Neural cell (in vitro differentiated cells): ENCODE measurements around the gene CILP. TPM values are rescaled to one million over a fixed set of nuclear protein-coding genes. Genes with fewer than 3 reads are reported as not detected.

Source experiments
- H2AFZ ChIP-seq: fragments of 200-600, 300-800 bp; sonication (generic), shearing (Covaris generic); 2 replicates; pipeline ENCODE4 v1.6.0; 2014; ENCODE audit warnings: low read depth, mild to moderate bottlenecking, antibody characterized with exemption, low read length, moderate library complexity
- H3F3A ChIP-seq: fragments of 200-600 bp; shearing (Covaris generic); 2 replicates; pipeline ENCODE4 v1.6.1; 2016; ENCODE audit warnings: mild to moderate bottlenecking, moderate library complexity, mixed read lengths, antibody characterized with exemption, low read length; ENCODE audit not compliant: insufficient read depth, poor library complexity, severe bottlenecking
- H3K27ac ChIP-seq: fragments of 200-600, 300-800 bp; sonication (generic), shearing (Covaris generic); 2 replicates; pipeline ENCODE4 v1.5.1; 2014; ENCODE audit warnings: mild to moderate bottlenecking, low read length, moderate library complexity
- H3K27me3 ChIP-seq: fragments of 300-800, 200-600 bp; sonication (generic), shearing (Covaris generic); 2 replicates; pipeline ENCODE4 v1.6.0; 2014; ENCODE audit warnings: mild to moderate bottlenecking, low read depth, low read length, moderate library complexity; ENCODE audit not compliant: insufficient read depth
- H3K36me3 ChIP-seq: fragments of 300-800, 200-600 bp; sonication (generic), shearing (Covaris generic); 2 replicates; pipeline ENCODE4 v1.5.1; 2014; ENCODE audit warnings: mild to moderate bottlenecking, antibody characterized with exemption, low read length, moderate library complexity; ENCODE audit not compliant: insufficient read depth
- H3K4me2 ChIP-seq: fragments of 300-800, 200-600 bp; sonication (generic), shearing (Covaris generic); 2 replicates; pipeline ENCODE4 v1.6.0; 2014; ENCODE audit warnings: mild to moderate bottlenecking, low read length
- H3K4me3 ChIP-seq: fragments of 300-800, 200-600 bp; sonication (generic), shearing (Covaris generic); 2 replicates; pipeline ENCODE4 v1.5.1; 2014; ENCODE audit warnings: mild to moderate bottlenecking, low read length, moderate library complexity
- H3K79me2 ChIP-seq: fragments of 200-600 bp; shearing (Covaris generic); replicated peaks from 2 replicates; pipeline ENCODE4 v1.6.0; 2014; ENCODE audit warnings: mild to moderate bottlenecking, low read length, moderate library complexity; ENCODE audit not compliant: insufficient read depth
- H3K9ac ChIP-seq: fragments of 300-800, 200-600 bp; sonication (generic), shearing (Covaris generic); 2 replicates; pipeline ENCODE4 v1.6.1; 2016; ENCODE audit warnings: mild to moderate bottlenecking, low read length, mixed read lengths
- H3K9me2 ChIP-seq: fragments of 200-600 bp; shearing (Covaris generic); 2 replicates; pipeline ENCODE4 v1.6.1; 2016; ENCODE audit warnings: mild to moderate bottlenecking, low read length, mixed read lengths; ENCODE audit not compliant: insufficient read depth
- H3K9me3 ChIP-seq: fragments of 200-600, 300-800 bp; sonication (generic), shearing (Covaris generic); 2 replicates; pipeline ENCODE4 v1.6.1; 2016; ENCODE audit warnings: mild to moderate bottlenecking, mixed run types, low read length, moderate library complexity, mixed read lengths
- H4K20me1 ChIP-seq: fragments of 200-600 bp; shearing (Covaris generic); 2 replicates; pipeline ENCODE4 v1.6.1; 2016; ENCODE audit warnings: mild to moderate bottlenecking, mixed run types; ENCODE audit not compliant: insufficient read depth
- EP300 ChIP-seq: fragments of 450-650 bp; conservative IDR thresholded peaks from 2 replicates; pipeline ENCODE4 v1.6.1; 2014; ENCODE audit warnings: antibody characterized with exemption, mild to moderate bottlenecking, moderate library complexity; ENCODE audit not compliant: poor library complexity, severe bottlenecking
- EZH2 ChIP-seq: fragments of 200-600, 300-800 bp; shearing (Covaris generic), sonication (generic); IDR thresholded peaks from 2 replicates; pipeline ENCODE4 v1.6.1; 2014; ENCODE audit warnings: antibody characterized with exemption, low read length, borderline replicate concordance, mild to moderate bottlenecking; ENCODE audit not compliant: insufficient read depth, poor library complexity, severe bottlenecking
- MXI1 ChIP-seq: fragments of 450-650 bp; conservative IDR thresholded peaks from 2 replicates; pipeline ENCODE4 v1.6.1; 2014; ENCODE audit warnings: antibody characterized with exemption, mild to moderate bottlenecking; ENCODE audit not compliant: poor library complexity, severe bottlenecking
- POLR2AphosphoS5 ChIP-seq: IDR thresholded peaks from 2 replicates; pipeline ENCODE4 v1.6.1; 2012
- RAD21 ChIP-seq: fragments of 450-650 bp; conservative IDR thresholded peaks from 2 replicates; pipeline ENCODE4 v1.6.1; 2014; ENCODE audit warnings: antibody characterized with exemption, mild to moderate bottlenecking, moderate library complexity
- REST ChIP-seq: IDR thresholded peaks from 2 replicates; pipeline ENCODE4 v1.6.1; 2012; ENCODE audit warnings: borderline replicate concordance
- SMC3 ChIP-seq: fragments of 450-650 bp; conservative IDR thresholded peaks from 2 replicates; pipeline ENCODE4 v1.6.1; 2014; ENCODE audit warnings: antibody characterized with exemption, mild to moderate bottlenecking, moderate library complexity; ENCODE audit not compliant: poor library complexity
- TAF1 ChIP-seq: IDR thresholded peaks from 2 replicates; pipeline ENCODE4 v1.6.1; 2012; ENCODE audit warnings: low read depth
- polyA minus RNA-seq: library from RNA; depleted of rRNA, polyadenylated mRNA; stranded (reverse); fragments of >200 nt; gene quantifications from 2 replicates; pipeline ENCODE4 v1.2.3, GENCODE V29; 2014
- polyA plus RNA-seq: library from polyadenylated mRNA; depleted of rRNA; stranded (reverse); fragments of >200 nt; gene quantifications from 2 replicates; pipeline ENCODE4 v1.2.3, GENCODE V29; 2014
- TF ChIP-seq, protein P1 (sequence below): fragments of 450-650 bp; IDR thresholded peaks from 2 replicates; pipeline ENCODE4 v1.5.1; 2014; ENCODE audit warnings: antibody characterized with exemption, mild to moderate bottlenecking, moderate library complexity; ENCODE audit not compliant: poor library complexity, severe bottlenecking

The CILP gene
- polyA plus RNA-seq (1.4 and 1.6 TPM in 2 replicates), polyA minus RNA-seq (0.69 and 0.73 TPM in 2 replicates)

DNA sequence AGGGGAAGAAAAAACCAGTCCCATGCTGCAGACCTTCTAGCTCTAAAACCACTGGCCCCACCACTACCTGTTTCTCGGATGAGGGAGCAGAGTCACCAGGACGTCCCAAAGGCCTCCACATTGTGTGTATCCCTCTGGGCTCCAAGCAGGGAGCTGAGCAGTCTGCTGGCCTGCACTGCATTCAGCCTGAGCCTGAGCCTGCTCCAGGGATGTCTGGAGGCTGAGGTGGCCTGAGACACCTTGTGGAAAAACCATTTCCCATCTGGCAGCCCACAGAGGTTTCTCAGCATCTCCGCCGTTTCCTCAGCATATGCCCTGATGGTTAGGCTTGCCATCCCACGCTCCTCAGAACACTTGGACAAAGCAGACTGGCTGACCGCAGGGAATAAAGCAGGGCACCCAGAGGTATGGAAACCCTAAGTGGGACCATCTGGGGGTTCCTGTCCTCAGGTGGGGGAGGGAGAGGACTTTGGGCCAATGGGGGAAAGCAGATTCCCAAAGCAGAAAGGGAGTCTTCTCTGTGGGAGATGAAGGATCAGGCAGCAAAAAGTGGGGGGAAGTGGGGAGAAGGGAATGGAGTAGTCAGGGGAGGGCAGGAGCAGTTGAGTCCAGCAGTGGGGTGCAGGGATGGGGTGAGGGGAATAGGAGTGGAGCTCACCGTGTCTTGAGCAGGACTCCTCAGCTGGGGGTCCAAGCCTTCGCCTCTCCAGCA, at the start of gene CILP:
TSS of gene CILP (minus strand) at position 704 of the 712 bp plus-strand sequence. CDS start 1,718 bp downstream, outside the sequence.
- no peaks in the 10 kb centered on the region for H3F3A ChIP-seq
- H3K4me2 ChIP-seq, result no peak within 1 kb of the TSS
- no peak within 1 kb of the TSS for H3K27ac ChIP-seq
- H3K27me3 ChIP-seq, result no peaks in the 10 kb centered on the region
- H2AFZ ChIP-seq, result no peak within 1 kb of the TSS
- TF ChIP-seq EP300 (no peak), SMC3 (no peak), MXI1 (no peak)
- H3K9me2 ChIP-seq, result no peaks in the 10 kb centered on the region
- H3K9ac ChIP-seq, result no peak within 1 kb of the TSS
- H4K20me1 ChIP-seq, result no peaks in the 10 kb centered on the region
- H3K9me3 ChIP-seq, result no peaks in the 10 kb centered on the region
- H3K79me2 ChIP-seq, result no peaks in the 10 kb centered on the region
- no peak within 1 kb of the TSS for H3K4me3 ChIP-seq
- H3K36me3 ChIP-seq, result no peaks in the 10 kb centered on the region

GRCh38 chr15:65260968-65261367, 49.7 kb upstream of the CILP start:
- Histone ChIP-seq H3K79me2 (no peaks in the 10 kb centered on the region), H2AFZ (no peak overlapping the region), H3K4me2 (no peak overlapping the region), H4K20me1 (no peaks in the 10 kb centered on the region), H3K9ac (no peak overlapping the region), H3K27ac (no peak overlapping the region), H3K4me3 (no peak overlapping the region), H3K9me3 (no peaks in the 10 kb centered on the region), H3K27me3 (no peaks in the 10 kb centered on the region), H3F3A (no peaks in the 10 kb centered on the region), H3K9me2 (no peaks in the 10 kb centered on the region), H3K36me3 (peaks cover 6% of the 10 kb centered on the region)
- TF ChIP-seq EZH2 (no peak), REST (no peak), RAD21 (no peak), POLR2AphosphoS5 (no peak), MXI1 (no peak), EP300 (no peak), SMC3 (no peak), TAF1 (no peak)
- TF ChIP-seq, protein P1, sequence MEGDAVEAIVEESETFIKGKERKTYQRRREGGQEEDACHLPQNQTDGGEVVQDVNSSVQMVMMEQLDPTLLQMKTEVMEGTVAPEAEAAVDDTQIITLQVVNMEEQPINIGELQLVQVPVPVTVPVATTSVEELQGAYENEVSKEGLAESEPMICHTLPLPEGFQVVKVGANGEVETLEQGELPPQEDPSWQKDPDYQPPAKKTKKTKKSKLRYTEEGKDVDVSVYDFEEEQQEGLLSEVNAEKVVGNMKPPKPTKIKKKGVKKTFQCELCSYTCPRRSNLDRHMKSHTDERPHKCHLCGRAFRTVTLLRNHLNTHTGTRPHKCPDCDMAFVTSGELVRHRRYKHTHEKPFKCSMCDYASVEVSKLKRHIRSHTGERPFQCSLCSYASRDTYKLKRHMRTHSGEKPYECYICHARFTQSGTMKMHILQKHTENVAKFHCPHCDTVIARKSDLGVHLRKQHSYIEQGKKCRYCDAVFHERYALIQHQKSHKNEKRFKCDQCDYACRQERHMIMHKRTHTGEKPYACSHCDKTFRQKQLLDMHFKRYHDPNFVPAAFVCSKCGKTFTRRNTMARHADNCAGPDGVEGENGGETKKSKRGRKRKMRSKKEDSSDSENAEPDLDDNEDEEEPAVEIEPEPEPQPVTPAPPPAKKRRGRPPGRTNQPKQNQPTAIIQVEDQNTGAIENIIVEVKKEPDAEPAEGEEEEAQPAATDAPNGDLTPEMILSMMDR, result no peak
